ENCODE data around the gene SLC35A5.

DNA sequence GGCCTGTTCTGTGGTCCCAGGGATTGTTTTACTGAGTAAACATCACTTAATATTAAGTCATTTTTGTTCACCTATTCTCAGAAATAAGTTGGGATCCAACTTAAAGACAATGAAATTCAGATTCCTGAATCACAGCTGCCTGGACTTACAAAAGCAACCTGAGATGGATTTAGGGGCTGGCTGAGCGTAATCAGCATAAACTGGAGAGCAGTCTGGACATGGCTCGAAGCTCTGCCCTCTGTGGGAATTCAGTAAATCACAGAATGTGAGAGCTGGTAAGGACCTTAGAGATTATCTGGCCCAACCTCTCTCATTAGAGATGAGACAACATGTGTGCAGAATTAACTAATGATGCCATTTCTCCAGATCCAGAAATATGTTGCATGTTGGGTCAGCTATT is 55.4 kb downstream of the SLC35A5 start:
- no peak for TF ChIP-seq EZH2 (IDR thresholded peaks at IDR 0.05; ENCODE audit: insufficient read depth, poor library complexity, severe bottlenecking)
- no peak for TF ChIP-seq EZH2phosphoT487 (IDR thresholded peaks at IDR 0.05; ENCODE audit: insufficient read depth, low read depth)
